ENCODE measurements around the gene PLA2G2F. TPM values are rescaled to one million over a fixed set of nuclear protein-coding genes. Genes with fewer than 3 reads are reported as not detected.

Gene PLA2G2F
- total RNA-seq, 2 donors from 2014 or later, result not detected

- Histone ChIP-seq H3K4me1 (peaks cover 9% of the 10 kb centered on the region), H3K27me3 (no peaks in the 10 kb centered on the region), H3K4me3 (no peak overlapping the region), H3K9me3 (no peaks in the 10 kb centered on the region), H3K36me3 (no peaks in the 10 kb centered on the region), H3K9ac (ENCODE audit: low read depth in 2 of 2, low read length in 2 of 2) (no peak overlapping the region), H3K27ac (peak overlapping the region; percentile 22)
- intact Hi-C loops (cut with DNase I), result no loop called here
- no peak for DNase-seq
- TF ChIP-seq CTCF (IDR thresholded peaks at IDR 0.05), result no peak
Observed at GRCh38 chr1:20194224-20194623, 55.1 kb downstream of the PLA2G2F start.

DNA sequence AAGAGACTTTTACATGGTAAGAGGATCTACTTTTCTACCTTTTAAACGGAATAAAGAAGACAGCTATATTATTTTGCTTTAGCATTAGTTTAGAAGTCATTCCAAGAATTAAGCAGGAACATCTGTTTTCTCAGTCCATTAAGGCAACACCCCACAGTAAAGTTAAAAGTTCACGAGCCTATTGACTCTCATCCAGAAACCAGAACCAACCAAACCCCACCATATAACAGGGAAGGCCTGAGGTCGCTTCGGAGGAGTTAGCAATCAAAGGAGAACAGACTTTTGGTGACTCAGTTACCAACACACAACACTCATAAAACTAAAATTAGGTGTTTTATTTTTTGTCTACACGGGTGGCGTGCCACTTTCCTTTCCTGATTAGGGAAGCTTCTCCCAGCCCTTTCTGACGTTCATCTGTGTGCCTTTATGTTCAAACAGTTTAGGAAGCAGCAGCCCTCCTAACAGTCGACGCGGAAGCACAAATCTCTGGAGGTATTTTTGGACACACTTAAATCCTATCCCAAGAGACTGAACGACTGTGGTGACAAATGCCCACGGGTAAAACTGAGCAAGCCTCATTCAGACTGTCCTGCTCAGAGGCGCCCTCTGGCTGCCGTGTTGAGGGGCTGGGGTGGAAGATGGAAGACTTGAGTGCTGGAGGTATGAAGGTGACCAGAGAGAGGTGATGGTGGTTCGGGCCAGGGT lies 55.8 kb downstream of the PLA2G2F start:
- Histone ChIP-seq H3K9me3 (no peaks in the 10 kb centered on the region), H3K27me3 (no peaks in the 10 kb centered on the region), H3K4me3 (no peak overlapping the region), H3K36me3 (no peaks in the 10 kb centered on the region), H3K27ac (peak overlapping the region; percentile 22), H3K4me1 (peaks cover 9% of the 10 kb centered on the region), H3K9ac (ENCODE audit: low read depth in 2 of 2, low read length in 2 of 2) (peak overlapping the region in 1 of 2 donors; percentile 7)
- TF ChIP-seq CTCF (IDR thresholded peaks at IDR 0.05), result peak; percentile 90
- DNase-seq, result peak; percentile 84
- intact Hi-C loops (cut with DNase I), result no loop called here

DNA sequence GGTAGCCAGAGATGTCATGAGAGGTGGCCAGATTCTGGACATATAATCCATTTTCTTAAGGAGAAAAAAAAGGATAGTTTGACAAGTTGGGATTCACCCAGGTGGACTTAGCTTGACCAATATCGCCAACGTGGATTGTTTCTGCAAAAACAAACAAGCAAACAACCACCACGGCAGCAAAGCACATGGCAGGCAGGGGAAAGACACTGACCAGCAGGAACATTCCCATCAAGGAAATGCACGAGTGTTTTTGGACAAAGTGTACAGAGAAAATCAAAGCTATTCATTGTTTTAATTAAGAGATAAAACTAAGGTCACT lies 56.3 kb downstream of the PLA2G2F start:
- no peaks in the 10 kb centered on the region for H3K27me3 ChIP-seq
- intact Hi-C loops (cut with DNase I), result no loop called here
- no peaks in the 10 kb centered on the region for H3K36me3 ChIP-seq
- DNase-seq, result no peak
- H3K9me3 ChIP-seq, result no peaks in the 10 kb centered on the region
- H3K27ac ChIP-seq, result peak overlapping the region; percentile 22
- no peak overlapping the region for H3K9ac ChIP-seq (ENCODE audit: low read depth in 2 of 2, low read length in 2 of 2)
- H3K4me1 ChIP-seq, result peaks cover 9% of the 10 kb centered on the region
- peak; percentile 16 for TF ChIP-seq CTCF (IDR thresholded peaks at IDR 0.05)
- no peak overlapping the region for H3K4me3 ChIP-seq

DNA sequence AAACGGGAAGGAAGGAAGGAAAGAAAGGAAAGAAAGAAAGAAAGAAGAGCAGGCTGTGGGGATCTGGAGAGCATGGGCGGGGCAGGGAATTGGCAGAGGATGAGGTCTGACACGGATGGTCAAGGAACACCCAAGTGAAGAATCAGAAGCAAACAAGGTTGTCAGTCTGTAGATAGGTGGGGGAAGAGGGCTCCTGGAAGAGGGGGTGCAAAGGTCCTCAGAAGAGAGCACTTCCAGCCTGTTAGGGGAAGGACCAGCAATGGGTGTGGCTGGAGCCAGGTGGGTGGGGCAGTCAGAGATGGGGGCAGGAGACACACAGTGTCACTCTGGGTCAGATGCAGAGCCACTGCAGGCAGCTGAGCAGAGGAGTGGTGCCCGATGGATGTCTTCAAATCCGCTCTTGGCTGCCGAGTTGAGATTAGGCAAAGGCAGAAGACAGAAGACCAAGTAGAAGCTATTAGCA lies 58.2 kb downstream of the PLA2G2F start:
- no peaks in the 10 kb centered on the region for H3K27me3 ChIP-seq
- H3K9me3 ChIP-seq, result no peaks in the 10 kb centered on the region
- H3K36me3 ChIP-seq, result no peaks in the 10 kb centered on the region
- H3K9ac ChIP-seq (ENCODE audit: low read depth in 2 of 2, low read length in 2 of 2), result no peak overlapping the region
- intact Hi-C loops (cut with DNase I), result no loop called here
- peak; percentile 36 for DNase-seq
- no peak for TF ChIP-seq CTCF (IDR thresholded peaks at IDR 0.05)
- no peak overlapping the region for H3K27ac ChIP-seq
- H3K4me1 ChIP-seq, result peaks cover 9% of the 10 kb centered on the region
- no peak overlapping the region for H3K4me3 ChIP-seq

DNA sequence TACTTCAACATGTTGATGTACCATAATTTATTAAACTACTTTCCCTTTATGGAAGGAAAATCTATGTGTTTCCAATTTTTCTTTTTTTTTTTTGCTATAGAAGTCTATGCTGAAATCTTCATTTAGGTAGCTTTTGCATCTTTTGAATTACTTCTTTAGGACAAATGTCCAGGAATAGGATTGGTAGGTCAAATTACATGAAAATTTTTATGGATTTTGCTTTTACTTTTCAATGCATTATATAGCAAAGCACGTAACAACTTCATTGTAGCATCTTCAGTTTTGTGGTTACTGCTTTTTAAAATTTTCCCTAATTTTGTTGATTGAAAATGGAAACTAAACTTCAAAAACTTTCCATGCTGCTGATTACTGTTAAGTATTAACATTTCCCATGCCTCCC lies 59.2 kb downstream of the PLA2G2F start:
- no peak for DNase-seq
- intact Hi-C loops (cut with DNase I), result no loop called here
- Histone ChIP-seq H3K4me3 (no peak overlapping the region), H3K36me3 (no peaks in the 10 kb centered on the region), H3K9ac (ENCODE audit: low read depth in 2 of 2, low read length in 2 of 2) (no peak overlapping the region), H3K27me3 (no peaks in the 10 kb centered on the region), H3K27ac (no peak overlapping the region), H3K9me3 (no peaks in the 10 kb centered on the region), H3K4me1 (peaks cover 9% of the 10 kb centered on the region)
- no peak for TF ChIP-seq CTCF (IDR thresholded peaks at IDR 0.05)
